HUDEP-2 (cell line): ENCODE results near the gene NAV2.

Experiments
- DNase-seq, 76 experiments: peaks; one replicate each; lab custom pipeline; 2025; ENCODE audit not compliant: unreplicated experiment in 76 of 76; lab: John Stamatoyannopoulos, UW

NAV2 gene

GRCh38 chr11:19803506-19803998, 90.9 kb downstream of the NAV2 start:
- no peak for DNase-seq

DNA sequence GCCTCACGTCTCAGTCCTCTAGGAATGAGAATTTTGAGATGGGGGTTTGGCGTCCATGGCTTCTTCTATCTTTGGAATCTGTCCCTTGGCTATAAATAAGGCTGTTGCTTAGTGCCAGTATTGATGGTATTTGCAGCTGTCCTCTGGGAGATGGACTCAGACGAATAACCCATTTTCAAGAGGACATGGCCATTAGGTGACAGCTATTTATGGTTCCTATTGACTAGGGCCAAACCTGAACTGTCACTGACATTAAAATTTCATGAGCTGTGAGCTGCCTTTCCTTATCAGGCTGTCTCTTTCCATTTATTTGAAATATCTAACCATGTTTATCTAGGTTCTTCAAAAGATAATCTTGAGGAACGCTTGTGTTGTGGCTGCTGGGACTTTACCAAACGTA, 92.7 kb downstream of the NAV2 start:
- no peak for DNase-seq

DNA sequence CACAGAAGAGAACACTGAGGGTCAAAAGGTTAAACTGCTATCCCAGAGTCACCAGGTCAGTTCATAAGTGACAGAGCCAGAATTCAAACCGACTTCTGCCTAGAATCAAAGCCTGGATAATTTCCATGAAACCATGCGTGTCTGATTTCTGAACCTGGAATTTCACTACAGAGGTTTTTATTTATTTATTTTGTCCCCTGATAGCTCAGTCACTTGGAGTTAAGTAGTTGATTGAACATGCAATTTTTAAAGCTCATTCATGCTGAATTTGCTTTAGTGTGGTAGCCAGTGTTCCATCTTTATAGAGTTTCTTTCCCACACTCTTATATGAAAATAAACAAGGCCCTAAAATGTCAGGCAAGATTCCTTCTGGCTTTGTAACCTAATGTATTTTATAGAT, 93.2 kb downstream of the NAV2 start:
- DNase-seq, result no peak

DNA sequence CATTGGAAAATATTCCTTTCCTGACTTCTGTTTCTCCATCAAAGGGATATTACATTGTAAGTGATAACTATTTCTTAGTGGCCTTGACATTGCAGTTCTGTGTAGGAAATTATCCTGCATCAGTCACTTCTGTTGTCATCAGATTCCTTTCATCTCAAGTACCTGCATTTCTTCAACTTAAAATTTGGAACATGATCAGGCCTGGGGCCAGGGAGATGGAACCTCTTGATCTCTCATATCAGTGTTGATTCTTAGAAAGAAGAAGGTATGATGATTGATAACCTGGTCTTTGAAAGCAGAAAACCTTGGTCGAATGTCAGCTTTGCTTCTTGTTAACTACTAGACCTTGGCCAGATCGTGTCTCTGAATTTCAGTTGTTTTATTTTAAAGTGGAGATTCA, 93.6 kb downstream of the NAV2 start:
- no peak for DNase-seq

DNA sequence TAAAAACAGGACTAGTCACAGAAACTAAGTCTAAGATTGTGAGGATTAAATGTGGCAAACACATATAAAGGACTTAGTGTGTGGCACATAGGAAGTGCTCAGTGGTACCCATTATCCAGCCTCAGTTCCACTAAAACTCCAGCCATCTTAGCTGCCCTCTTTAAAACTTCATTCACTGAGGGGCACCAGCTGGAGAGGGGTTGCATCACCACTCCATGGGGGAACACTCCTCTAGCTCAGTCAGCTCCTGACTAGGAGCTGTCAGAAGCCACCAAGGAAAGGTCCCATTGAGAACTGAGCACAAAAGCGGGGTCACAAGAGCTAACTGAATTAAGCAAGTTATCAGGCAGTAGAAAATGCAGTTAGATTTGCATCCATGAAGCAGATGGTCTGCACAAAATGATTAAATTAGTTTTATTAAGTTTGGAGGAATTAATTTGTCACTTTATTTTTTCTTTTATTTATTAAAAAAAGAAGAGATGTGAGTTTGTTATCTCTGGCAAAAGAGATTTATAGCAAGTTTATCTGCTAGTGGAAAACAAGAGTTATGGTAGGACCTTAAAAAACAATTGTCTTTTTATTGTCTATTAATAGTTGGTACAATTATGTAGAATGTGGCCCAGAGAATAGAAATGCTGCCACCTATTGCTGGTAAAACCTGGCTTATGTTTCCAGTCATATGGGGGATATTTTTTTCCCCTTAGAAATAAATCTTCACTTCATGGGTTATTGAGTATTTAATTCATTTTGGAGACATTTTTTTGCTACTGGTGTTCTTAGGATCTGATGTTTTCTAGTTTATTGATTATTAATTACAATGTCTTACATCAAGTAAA, 95.7 kb downstream of the NAV2 start:
- no peak for DNase-seq

DNA sequence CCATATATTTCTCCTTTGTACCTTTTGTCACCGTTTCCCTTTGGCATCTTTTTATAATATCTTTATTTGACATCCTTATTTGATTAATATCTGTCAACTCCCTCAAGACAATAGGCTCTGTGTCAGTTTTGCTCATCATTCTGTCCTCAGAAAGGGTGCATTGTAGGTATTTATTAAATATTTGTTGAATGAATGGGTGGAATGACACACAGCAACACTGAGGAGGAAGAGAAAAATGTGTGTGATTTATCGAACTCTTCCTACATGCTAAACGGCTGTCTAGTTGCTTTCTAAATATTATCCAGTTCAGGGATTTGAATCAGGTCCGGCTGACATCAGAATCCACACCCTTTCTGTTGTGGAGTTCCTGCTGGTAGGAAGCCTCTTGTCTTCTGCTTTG, 98.2 kb downstream of the NAV2 start:
- no peak for DNase-seq

DNA sequence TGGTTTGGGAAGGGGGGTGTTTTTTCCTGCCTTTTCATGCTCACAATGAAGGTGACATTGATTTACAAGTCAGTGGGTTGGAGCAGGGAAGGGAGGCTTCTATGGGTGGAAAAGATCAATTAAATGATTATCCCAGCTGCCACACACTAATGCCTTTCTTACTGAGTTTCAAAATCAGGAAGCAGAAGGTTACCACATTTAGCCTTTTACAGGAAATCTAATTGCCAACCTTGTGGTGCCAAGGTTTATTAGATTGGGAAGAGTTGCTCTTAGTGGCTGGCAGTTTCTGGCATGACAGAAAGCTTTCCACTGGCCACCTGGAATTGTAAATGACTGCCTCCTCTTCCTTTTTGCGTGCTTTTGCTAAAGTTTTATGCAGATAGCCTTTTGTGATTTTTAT, 98.7 kb downstream of the NAV2 start:
- no peak for DNase-seq

DNA sequence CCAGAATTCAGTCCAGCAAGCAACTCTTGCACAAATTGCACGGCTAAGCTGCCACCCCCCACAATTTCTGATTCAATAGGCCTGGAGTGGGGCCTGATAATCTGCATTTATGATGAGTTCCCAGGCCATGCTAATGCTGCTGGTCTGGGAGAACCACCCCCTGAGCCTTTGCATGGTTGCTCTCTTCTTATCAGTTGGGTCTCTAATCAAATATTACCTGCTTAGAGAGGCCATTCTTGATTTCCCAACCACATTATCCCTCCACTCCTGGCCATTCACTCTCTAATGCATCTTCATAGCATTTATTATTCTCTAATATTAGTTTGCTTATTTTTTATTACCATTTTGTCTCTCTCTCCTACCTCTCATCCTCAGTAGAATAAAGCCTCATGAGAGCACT, 99.5 kb downstream of the NAV2 start:
- DNase-seq, result no peak

DNA sequence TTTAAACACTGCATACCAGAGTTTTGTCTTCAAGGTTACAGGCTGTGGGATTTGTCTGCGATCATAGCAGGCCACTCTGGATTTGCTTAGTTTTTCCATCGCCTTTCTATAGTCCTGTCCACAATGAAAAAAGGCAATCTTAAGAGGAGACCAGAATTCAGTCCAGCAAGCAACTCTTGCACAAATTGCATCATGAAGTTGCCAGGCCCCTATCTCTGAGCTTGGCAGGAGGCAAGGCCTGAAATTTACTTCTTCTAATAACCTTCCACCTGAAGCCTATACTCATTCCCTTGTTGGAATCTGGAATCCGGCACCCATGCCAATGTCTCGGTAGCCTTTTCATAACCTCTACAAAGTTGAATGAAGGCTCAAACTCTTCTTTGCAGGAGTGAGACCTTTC, 100.1 kb downstream of the NAV2 start:
- DNase-seq, result no peak

DNA sequence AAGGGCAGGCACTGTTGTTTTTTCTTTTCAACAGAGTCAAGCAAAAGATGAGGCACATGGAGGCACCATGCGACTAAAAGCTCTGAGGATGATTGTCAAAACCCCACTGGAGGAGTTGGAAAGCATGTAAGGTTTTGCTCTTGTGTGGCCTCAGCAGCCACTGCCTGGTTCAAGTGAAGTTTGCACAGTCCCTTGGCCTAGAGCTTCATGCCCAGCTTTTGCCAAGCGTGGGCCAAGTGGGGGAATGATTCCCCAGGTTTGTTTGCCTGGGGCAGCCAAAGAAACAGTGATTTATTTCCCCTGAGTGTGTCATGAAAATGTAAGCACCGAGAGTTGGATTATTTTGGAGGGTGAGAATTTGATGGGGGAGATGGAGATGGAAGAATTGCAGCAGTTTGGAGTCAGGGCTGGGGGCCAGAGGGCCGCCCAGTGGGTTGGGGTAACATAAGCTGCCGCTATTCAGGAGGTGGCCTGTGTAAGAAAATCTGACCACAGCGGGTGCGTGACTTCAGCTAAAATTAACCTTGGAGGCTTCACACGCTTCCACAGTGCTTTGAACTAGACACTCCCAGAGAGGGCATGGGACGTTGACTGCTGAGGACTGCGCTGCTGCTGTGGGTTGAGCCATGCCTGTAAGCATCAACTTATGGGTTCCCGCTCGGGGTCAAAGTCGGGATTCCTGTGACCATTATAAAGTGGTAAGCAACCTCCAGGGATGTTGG, 100.7 kb downstream of the NAV2 start:
- DNase-seq, result no peak

DNA sequence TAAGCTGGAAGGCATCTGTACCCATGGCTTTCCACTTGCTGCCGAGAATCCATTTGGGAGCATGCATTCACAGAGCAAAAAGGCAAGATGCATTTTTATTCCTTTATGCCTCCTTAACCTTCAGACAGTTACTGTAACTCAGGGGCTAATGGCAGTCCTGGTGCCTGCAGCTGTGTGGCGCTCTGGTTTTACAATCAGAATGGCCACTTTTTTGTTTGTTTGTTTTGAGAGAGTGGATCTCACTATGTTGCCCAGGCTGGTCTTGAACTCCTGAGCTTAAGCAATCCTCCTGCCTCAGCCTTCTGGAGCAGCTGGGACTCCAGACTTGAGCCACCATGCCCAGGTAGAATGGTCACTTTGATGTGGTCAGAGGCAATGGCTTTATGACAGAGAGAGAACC, 101.8 kb downstream of the NAV2 start:
- DNase-seq, result no peak

- no peak for DNase-seq
Observed at GRCh38 chr11:19816040-19816439, 103.4 kb downstream of the NAV2 start.

GRCh38 chr11:19816817-19817216, 104.2 kb downstream of the NAV2 start:
- no peak for DNase-seq

GRCh38 chr11:19817265-19817851, 104.7 kb downstream of the NAV2 start:
- DNase-seq, result no peak

DNA sequence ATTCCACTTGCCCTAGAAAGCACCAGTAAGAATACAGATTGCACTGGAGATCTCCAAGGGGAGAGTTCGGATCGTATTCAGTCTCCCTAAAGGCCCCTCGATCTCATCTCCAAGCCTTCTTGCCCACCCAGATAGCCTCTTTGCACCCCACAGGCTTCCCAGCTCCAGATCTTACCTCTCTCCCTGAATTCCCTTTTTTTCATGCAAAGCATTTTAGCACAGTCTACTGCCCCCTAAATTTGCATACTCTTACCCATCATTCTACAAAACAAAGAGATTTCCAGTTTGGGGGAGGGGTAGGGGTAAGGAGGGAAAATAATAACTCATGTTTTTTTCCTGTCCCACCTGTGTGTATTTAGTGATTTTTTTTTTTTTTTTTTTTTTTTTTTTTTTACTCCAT, 105.2 kb downstream of the NAV2 start:
- no peak for DNase-seq

GRCh38 chr11:19818619-19819018, 106.0 kb downstream of the NAV2 start:
- DNase-seq, result no peak

- DNase-seq, result no peak
Observed at GRCh38 chr11:19819148-19819547, 106.5 kb downstream of the NAV2 start.

DNA sequence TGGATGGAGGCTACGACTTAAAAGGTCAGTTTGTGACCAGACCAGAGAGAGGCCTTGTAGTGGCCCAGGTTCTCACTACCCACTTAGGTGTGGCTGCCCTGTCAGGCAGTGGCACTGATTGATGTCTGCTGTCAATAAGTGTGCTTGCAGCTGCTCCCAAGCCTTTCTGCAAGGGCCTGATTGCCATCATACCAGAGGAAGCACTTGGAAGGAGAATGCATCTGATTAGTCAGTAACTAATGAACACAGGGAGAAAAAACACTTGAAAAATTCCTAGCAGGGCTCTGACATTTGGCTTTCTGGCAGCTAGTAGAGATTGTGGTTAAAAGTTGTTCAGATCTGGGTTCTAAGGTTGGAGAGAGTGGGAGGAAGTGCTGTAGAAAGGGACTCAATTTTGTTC, 107.5 kb downstream of the NAV2 start:
- DNase-seq, result no peak

GRCh38 chr11:19821412-19821875, 108.8 kb downstream of the NAV2 start:
- DNase-seq, result no peak

DNA sequence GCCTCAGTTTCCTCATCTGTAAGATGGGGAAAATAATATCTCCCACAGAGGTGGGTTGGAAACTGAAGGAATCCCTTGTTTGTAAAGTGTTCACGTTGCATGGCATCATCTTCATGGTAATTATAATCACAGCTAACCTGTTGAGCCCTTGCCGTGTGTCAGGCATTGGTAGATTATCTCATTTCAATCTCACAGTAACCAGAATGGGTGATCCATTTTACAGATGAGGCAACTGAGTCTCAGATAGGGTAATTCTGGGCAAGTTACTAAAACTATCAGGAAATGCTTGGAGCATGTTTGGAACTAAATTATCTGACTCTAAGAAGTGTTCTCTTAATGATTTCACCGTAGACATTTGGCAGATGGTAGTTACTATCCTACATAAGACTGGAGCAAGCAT, 109.4 kb downstream of the NAV2 start:
- DNase-seq, result no peak

- DNase-seq, result no peak
Observed at GRCh38 chr11:19822531-19822930, 109.9 kb downstream of the NAV2 start.

GRCh38 chr11:19826606-19827005, 114.0 kb downstream of the NAV2 start:
- no peak for DNase-seq
